A549 (cell line): ENCODE data around the gene GOSR2. TPM values are rescaled to one million over a fixed set of nuclear protein-coding genes. Genes with fewer than 3 reads are reported as not detected.

Experiments
- ATAC-seq, 2 experiments: fragments of 200-7000 bp in 1 of 2; fragments of >200 bp in 1 of 2; cut with Nextera tagmentation in 1 of 2; cut with Tn5 transposase in 1 of 2; 3 replicates each; pipeline versions ENCODE4 v1.8.0 to v1.9.1; 2018 to 2020; ENCODE audit warnings: mild to moderate bottlenecking in 1 of 2, moderate library complexity in 1 of 2
- CTCF ChIA-PET: fragments of 300-600 bp; sonication (Branson Sonifier 250); formaldehyde crosslinking; extraction: SDS; loops from one replicate; lab custom pipeline; 2021; ENCODE audit warnings: antibody characterized with exemption, inconsistent platforms; lab: Yijun Ruan, JAX
- POLR2A ChIA-PET: fragments of 350-600 bp; formaldehyde crosslinking; extraction: SDS; loops from one replicate; lab custom pipeline; 2021; ENCODE audit warnings: antibody characterized with exemption, inconsistent platforms; lab: Yijun Ruan, JAX
- DNase-seq, 2 experiments: peaks; one replicate each; pipeline versions ENCODE4 v3.0.0 to v3.0.0-alpha.2; 2011 to 2016; ENCODE audit warnings: low read depth in 1 of 2, low spot score in 1 of 2
- FAIRE-seq: peaks from 2 replicates; lab custom pipeline; 2011; peaks lifted over from hg19 to GRCh38; lab: Jason Lieb, UNC
- H3K27ac ChIP-seq, 2 experiments: fragments of >200 bp; sonication (Bioruptor Twin); formaldehyde crosslinking; 3 replicates each; pipeline ENCODE4 v1.5.1; 2016 to 2017
- H3K4me1 ChIP-seq: fragments of >200 bp; sonication (Bioruptor Twin); formaldehyde crosslinking; 3 replicates; pipeline ENCODE4 v1.6.1; 2016
- H3K4me2 ChIP-seq: fragments of >200 bp; sonication (Bioruptor Twin); formaldehyde crosslinking; 3 replicates; pipeline ENCODE4 v1.6.1; 2016
- H3K4me3 ChIP-seq: fragments of >200 bp; sonication (Bioruptor Twin); formaldehyde crosslinking; 3 replicates; pipeline ENCODE4 v1.5.1; 2016
- H3K9me3 ChIP-seq: fragments of >200 bp; sonication (Bioruptor Twin); formaldehyde crosslinking; 3 replicates; pipeline ENCODE4 v1.6.1; 2016
- CBX2 ChIP-seq: fragments of 200-600 bp; sonication (generic); IDR thresholded peaks from 2 replicates; pipeline ENCODE4 v1.6.1; 2016; ENCODE audit warnings: low read depth, mild to moderate bottlenecking, borderline replicate concordance
- CEBPB ChIP-seq, 2 experiments: fragments of >200 bp in 1 of 2; sonication (Bioruptor Twin) in 1 of 2; formaldehyde crosslinking in 1 of 2; IDR thresholded peaks; 2 replicates each; pipeline ENCODE4 v1.6.1; 2012 to 2016
- CHD4 ChIP-seq: fragments of 200-600 bp; sonication (generic); IDR thresholded peaks from 2 replicates; pipeline ENCODE4 v1.6.1; 2016; ENCODE audit warnings: antibody characterized with exemption, mild to moderate bottlenecking, borderline replicate concordance
- EHMT2 ChIP-seq: fragments of 200-600 bp; sonication (generic); IDR thresholded peaks from 2 replicates; pipeline ENCODE4 v1.6.1; 2016; ENCODE audit warnings: antibody characterized with exemption, low read depth, mild to moderate bottlenecking, moderate library complexity
- FOSB ChIP-seq: fragments of 250-450 bp; sonication (Bioruptor Pico); IDR thresholded peaks from 2 replicates; pipeline ENCODE4 v1.5.0; 2020; ENCODE audit warnings: mild to moderate bottlenecking, moderate library complexity
- FOSL2 ChIP-seq, 2 experiments: fragments of 450-650 bp in 1 of 2; fragments of >200 bp in 1 of 2; sonication (Bioruptor Twin) in 1 of 2; formaldehyde crosslinking; IDR thresholded peaks; 2 replicates each; pipeline versions ENCODE4 v1.5.0 to v1.6.1; 2016 to 2020; ENCODE audit warnings: mild to moderate bottlenecking in 1 of 2, moderate library complexity in 1 of 2
- FOXS1 ChIP-seq: fragments of 250-450 bp; sonication (Bioruptor Pico); IDR thresholded peaks from 2 replicates; pipeline ENCODE4 v1.5.0; 2020; ENCODE audit warnings: mild to moderate bottlenecking, moderate library complexity
- HOXA7 ChIP-seq: fragments of 250-450 bp; sonication (Bioruptor Pico); IDR thresholded peaks from 2 replicates; pipeline ENCODE4 v1.5.0; 2020; ENCODE audit warnings: mild to moderate bottlenecking, moderate library complexity
- HOXB13 ChIP-seq: fragments of 250-450 bp; sonication (Bioruptor Pico); IDR thresholded peaks from 2 replicates; pipeline ENCODE4 v1.5.0; 2020; ENCODE audit warnings: low read depth, mild to moderate bottlenecking, moderate library complexity
- JUN ChIP-seq, 2 experiments: fragments of >200 bp; sonication (Bioruptor Twin); formaldehyde crosslinking; IDR thresholded peaks; 2 replicates in 1 of 2; 3 replicates in 1 of 2; pipeline ENCODE4 v1.6.1; 2016 to 2017
- KDM5A ChIP-seq: fragments of 200-600 bp; sonication (generic); IDR thresholded peaks from 2 replicates; pipeline ENCODE4 v1.6.1; 2016; ENCODE audit warnings: antibody characterized with exemption, mild to moderate bottlenecking
- MYC ChIP-seq: IDR thresholded peaks from 2 replicates; pipeline ENCODE4 v1.6.1; 2012; ENCODE audit warnings: mild to moderate bottlenecking, inconsistent platforms, low read length, improper control_type of control experiment, borderline replicate concordance
- NPAS2 ChIP-seq: fragments of 250-450 bp; sonication (Bioruptor Pico); IDR thresholded peaks from 2 replicates; pipeline ENCODE4 v1.8.0; 2022; ENCODE audit warnings: mild to moderate bottlenecking, moderate library complexity, borderline replicate concordance
- NR3C1 ChIP-seq: fragments of >200 bp; sonication (Bioruptor Twin); formaldehyde crosslinking; IDR thresholded peaks from 3 replicates; pipeline ENCODE4 v1.6.1; 2017
- POLR2A ChIP-seq: IDR thresholded peaks from 2 replicates; pipeline ENCODE4 v1.6.1; 2012; ENCODE audit warnings: mild to moderate bottlenecking, low read length
- RARB ChIP-seq: fragments of 250-450 bp; sonication (Bioruptor Pico); IDR thresholded peaks from 2 replicates; pipeline ENCODE4 v1.8.0; 2021; ENCODE audit warnings: mild to moderate bottlenecking, moderate library complexity
- ZSCAN20 ChIP-seq: fragments of 250-450 bp; sonication (Bioruptor Pico); IDR thresholded peaks from 2 replicates; pipeline ENCODE4 v1.8.0; 2022; ENCODE audit warnings: mild to moderate bottlenecking, moderate library complexity
- WGBS: methylation state at CpG from one replicate; pipeline ENCODE4 v1.1.6; 2017; ENCODE audit errors: missing lambda C conversion rate; 5-methylcytosine and 5-hydroxymethylcytosine counted together
- polyA plus RNA-seq, 4 experiments: library from polyadenylated mRNA; depleted of rRNA in 3 of 4; stranded (reverse); fragments of >200 nt; fragmentation: RNase III in 1 of 4; extraction: RNeasy Plus Mini Kit Qiagen cat#74134 plus additional on column Dnase treatment in 1 of 4; gene quantifications; 2 replicates in 3 of 4; 3 replicates in 1 of 4; pipeline ENCODE4 v1.2.3, GENCODE V29; 2011 to 2017
- TF ChIP-seq, protein P1 (sequence below): fragments of 450-650 bp; IDR thresholded peaks from 2 replicates; pipeline ENCODE4 v1.6.1; 2014; ENCODE audit warnings: antibody characterized with exemption
- TF ChIP-seq, protein P2 (sequence below): fragments of 200-600 bp; sonication (generic); IDR thresholded peaks from 2 replicates; pipeline ENCODE4 v1.6.1; 2016; ENCODE audit warnings: antibody characterized with exemption, mild to moderate bottlenecking, moderate library complexity
- TF ChIP-seq, protein P3 (sequence below): IDR thresholded peaks from 2 replicates; pipeline ENCODE4 v1.6.1; 2012
- TF ChIP-seq, protein P4 (sequence below): fragments of 250-450 bp; sonication (Bioruptor Pico); IDR thresholded peaks from 2 replicates; pipeline ENCODE4 v1.5.0; 2021; ENCODE audit warnings: mild to moderate bottlenecking, moderate library complexity, borderline replicate concordance
- TF ChIP-seq, protein P5 (sequence below): fragments of >200 bp; sonication (Bioruptor Twin); formaldehyde crosslinking; IDR thresholded peaks from 3 replicates; pipeline ENCODE4 v1.5.1; 2016

Gene GOSR2
- polyA plus RNA-seq, 2 of the 4 experiments (the other 2 are of a cell fraction): 36.9 to 68.3 TPM

DNA sequence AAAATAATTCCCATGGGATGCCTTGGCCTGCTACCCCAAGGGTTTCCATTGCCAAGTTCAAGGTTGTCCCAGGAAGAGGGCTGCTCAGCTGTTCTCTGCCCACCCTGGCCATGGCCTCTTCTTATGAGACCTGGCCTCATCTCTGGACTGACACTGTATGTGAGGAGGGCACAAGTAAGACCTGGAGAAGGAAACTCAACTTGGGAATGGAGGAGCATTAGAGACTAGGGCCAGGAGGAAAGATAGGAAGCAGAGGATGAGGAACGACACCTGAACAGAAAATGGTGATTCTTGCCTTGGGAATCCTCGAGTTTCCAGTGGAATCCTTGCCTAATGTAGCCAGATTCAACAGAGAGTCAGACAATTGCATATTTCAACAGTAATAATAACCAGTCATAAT, 24.6 kb upstream of the GOSR2 start:
- no peak for ATAC-seq
- no peak overlapping the region for H3K27ac ChIP-seq
- no peak overlapping the region for H3K4me3 ChIP-seq
- no peak overlapping the region for H3K4me2 ChIP-seq
- no peak for TF ChIP-seq MYC
- no peak for TF ChIP-seq CBX2
- no peak for TF ChIP-seq HOXA7 (CRISPR knock-in tag)
- TF ChIP-seq, protein P1, sequence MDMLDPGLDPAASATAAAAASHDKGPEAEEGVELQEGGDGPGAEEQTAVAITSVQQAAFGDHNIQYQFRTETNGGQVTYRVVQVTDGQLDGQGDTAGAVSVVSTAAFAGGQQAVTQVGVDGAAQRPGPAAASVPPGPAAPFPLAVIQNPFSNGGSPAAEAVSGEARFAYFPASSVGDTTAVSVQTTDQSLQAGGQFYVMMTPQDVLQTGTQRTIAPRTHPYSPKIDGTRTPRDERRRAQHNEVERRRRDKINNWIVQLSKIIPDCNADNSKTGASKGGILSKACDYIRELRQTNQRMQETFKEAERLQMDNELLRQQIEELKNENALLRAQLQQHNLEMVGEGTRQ: no peak
- TF ChIP-seq, protein P2, sequence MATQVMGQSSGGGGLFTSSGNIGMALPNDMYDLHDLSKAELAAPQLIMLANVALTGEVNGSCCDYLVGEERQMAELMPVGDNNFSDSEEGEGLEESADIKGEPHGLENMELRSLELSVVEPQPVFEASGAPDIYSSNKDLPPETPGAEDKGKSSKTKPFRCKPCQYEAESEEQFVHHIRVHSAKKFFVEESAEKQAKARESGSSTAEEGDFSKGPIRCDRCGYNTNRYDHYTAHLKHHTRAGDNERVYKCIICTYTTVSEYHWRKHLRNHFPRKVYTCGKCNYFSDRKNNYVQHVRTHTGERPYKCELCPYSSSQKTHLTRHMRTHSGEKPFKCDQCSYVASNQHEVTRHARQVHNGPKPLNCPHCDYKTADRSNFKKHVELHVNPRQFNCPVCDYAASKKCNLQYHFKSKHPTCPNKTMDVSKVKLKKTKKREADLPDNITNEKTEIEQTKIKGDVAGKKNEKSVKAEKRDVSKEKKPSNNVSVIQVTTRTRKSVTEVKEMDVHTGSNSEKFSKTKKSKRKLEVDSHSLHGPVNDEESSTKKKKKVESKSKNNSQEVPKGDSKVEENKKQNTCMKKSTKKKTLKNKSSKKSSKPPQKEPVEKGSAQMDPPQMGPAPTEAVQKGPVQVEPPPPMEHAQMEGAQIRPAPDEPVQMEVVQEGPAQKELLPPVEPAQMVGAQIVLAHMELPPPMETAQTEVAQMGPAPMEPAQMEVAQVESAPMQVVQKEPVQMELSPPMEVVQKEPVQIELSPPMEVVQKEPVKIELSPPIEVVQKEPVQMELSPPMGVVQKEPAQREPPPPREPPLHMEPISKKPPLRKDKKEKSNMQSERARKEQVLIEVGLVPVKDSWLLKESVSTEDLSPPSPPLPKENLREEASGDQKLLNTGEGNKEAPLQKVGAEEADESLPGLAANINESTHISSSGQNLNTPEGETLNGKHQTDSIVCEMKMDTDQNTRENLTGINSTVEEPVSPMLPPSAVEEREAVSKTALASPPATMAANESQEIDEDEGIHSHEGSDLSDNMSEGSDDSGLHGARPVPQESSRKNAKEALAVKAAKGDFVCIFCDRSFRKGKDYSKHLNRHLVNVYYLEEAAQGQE: no peak
- TF ChIP-seq, all 56 proteins: peak for 0
- DNase-seq (no peak), FAIRE-seq (no peak)
- H3K9me3 ChIP-seq: 0 out of 3 replicates have a peak, but pooled peaks cover 8% of the 10 kb centered on the region
- POLR2A ChIA-PET: no interaction called here
- 4% methylated on average over 2 of the region's 2 CpGs for WGBS
- CTCF ChIA-PET: interaction anchor here (1.3 kb wide), 1 partner anchor 8 kb away, joined by 3 read pairs; no protein-coding TSS in a partner anchor
- no peaks in the 10 kb centered on the region for H3K4me1 ChIP-seq

DNA sequence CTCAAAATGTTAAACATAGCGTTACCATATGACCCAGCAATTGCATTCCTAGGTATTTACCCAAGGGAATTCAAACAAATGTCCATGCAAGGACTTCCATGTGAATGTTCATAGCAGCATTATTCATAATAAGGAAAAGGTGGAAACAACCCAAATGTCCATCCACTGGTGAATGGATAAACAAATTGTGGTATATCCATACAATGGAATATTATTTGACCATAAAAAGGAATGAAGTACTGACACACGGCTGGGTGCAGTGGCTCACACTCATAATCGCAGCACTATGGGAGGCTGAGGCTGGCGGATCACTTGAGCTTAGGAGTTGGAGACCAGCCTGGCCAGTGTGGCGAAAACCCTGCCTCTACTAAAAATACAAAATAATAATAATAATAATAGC, 24.1 kb upstream of the GOSR2 start:
- 0 out of 3 replicates have a peak, but pooled peaks cover 8% of the 10 kb centered on the region for H3K9me3 ChIP-seq
- H3K4me3 ChIP-seq: no peak overlapping the region
- DNase-seq (no peak), FAIRE-seq (no peak), ATAC-seq (no peak)
- no peaks in the 10 kb centered on the region for H3K4me1 ChIP-seq
- TF ChIP-seq FOSB (CRISPR knock-in tag): no peak
- TF ChIP-seq, protein P1: no peak
- TF ChIP-seq CHD4: no peak
- no peak for TF ChIP-seq ZSCAN20 (CRISPR knock-in tag)
- no peak for TF ChIP-seq HOXB13 (CRISPR knock-in tag)
- TF ChIP-seq FOXS1 (CRISPR knock-in tag): no peak
- TF ChIP-seq, protein P3, sequence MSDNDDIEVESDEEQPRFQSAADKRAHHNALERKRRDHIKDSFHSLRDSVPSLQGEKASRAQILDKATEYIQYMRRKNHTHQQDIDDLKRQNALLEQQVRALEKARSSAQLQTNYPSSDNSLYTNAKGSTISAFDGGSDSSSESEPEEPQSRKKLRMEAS: no peak
- TF ChIP-seq CEBPB (IDR thresholded peaks at IDR 0.05): no peak
- no peak for TF ChIP-seq EHMT2
- TF ChIP-seq NPAS2 (CRISPR knock-in tag): no peak
- TF ChIP-seq JUN (IDR thresholded peaks at IDR 0.05): no peak
- no peak for TF ChIP-seq KDM5A
- TF ChIP-seq, protein P4, sequence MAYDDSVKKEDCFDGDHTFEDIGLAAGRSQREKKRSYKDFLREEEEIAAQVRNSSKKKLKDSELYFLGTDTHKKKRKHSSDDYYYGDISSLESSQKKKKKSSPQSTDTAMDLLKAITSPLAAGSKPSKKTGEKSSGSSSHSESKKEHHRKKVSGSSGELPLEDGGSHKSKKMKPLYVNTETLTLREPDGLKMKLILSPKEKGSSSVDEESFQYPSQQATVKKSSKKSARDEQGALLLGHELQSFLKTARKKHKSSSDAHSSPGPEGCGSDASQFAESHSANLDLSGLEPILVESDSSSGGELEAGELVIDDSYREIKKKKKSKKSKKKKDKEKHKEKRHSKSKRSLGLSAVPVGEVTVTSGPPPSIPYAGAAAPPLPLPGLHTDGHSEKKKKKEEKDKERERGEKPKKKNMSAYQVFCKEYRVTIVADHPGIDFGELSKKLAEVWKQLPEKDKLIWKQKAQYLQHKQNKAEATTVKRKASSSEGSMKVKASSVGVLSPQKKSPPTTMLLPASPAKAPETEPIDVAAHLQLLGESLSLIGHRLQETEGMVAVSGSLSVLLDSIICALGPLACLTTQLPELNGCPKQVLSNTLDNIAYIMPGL (CRISPR knock-in tag): no peak
- TF ChIP-seq, protein P5, sequence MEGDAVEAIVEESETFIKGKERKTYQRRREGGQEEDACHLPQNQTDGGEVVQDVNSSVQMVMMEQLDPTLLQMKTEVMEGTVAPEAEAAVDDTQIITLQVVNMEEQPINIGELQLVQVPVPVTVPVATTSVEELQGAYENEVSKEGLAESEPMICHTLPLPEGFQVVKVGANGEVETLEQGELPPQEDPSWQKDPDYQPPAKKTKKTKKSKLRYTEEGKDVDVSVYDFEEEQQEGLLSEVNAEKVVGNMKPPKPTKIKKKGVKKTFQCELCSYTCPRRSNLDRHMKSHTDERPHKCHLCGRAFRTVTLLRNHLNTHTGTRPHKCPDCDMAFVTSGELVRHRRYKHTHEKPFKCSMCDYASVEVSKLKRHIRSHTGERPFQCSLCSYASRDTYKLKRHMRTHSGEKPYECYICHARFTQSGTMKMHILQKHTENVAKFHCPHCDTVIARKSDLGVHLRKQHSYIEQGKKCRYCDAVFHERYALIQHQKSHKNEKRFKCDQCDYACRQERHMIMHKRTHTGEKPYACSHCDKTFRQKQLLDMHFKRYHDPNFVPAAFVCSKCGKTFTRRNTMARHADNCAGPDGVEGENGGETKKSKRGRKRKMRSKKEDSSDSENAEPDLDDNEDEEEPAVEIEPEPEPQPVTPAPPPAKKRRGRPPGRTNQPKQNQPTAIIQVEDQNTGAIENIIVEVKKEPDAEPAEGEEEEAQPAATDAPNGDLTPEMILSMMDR: no peak
- TF ChIP-seq NR3C1: no peak
- no peak for TF ChIP-seq RARB (CRISPR knock-in tag)
- no peak for TF ChIP-seq CBX2
- no peak for TF ChIP-seq FOSL2 (IDR thresholded peaks at IDR 0.05)
- TF ChIP-seq FOSL2 (CRISPR knock-in tag; IDR thresholded peaks at IDR 0.05): no peak
- TF ChIP-seq POLR2A: no peak
- CTCF ChIA-PET: interaction anchor here (1.3 kb wide), 1 partner anchor 8 kb away, joined by 3 read pairs; no protein-coding TSS in a partner anchor
- 37% methylated on average over 5 of the region's 5 CpGs for WGBS
- POLR2A ChIA-PET: no interaction called here
- no peak overlapping the region for H3K27ac ChIP-seq
- H3K4me2 ChIP-seq: no peak overlapping the region
